AG09309 (cell line): Measurements from ENCODE around the gene DCPS.

Experiments used
- DNase-seq: peaks from one replicate; pipeline ENCODE4 v3.0.0-alpha.2; 2010; ENCODE audit warnings: low read depth
- H3K4me3 ChIP-seq: 2 replicates; pipeline ENCODE4 v1.5.1; 2011; ENCODE audit warnings: mild to moderate bottlenecking, low read depth, low read length, moderate library complexity; ENCODE audit not compliant: control insufficient read depth
- TF ChIP-seq, protein P1 (sequence below): IDR thresholded peaks from 2 replicates; pipeline ENCODE4 v1.5.1; 2011; ENCODE audit warnings: mild to moderate bottlenecking, low read depth, low read length, inconsistent platforms; ENCODE audit not compliant: insufficient read depth, control insufficient read depth; ENCODE audit errors: missing control alignments

Gene DCPS

DNA sequence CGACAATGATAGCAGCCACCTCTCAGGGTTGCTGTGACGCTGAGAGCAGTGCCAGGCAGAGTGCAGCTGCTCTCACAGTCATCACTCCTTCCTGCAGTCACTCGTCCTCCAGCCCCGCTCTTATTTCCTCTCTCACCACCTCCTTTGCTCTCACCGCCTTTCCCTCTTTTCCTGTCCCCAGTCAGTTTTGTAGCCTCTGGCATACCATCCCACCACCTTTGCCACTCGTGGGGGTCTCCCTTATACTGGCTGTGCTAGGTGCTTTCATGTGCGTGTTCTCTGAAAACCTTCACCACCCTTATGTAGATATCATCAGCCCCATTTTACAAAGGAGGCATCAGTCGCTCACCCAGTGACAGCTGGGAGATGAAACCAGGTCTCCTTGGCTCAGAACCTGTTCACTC is 32.3 kb downstream of the DCPS start:
- no peak for DNase-seq
- TF ChIP-seq, protein P1, sequence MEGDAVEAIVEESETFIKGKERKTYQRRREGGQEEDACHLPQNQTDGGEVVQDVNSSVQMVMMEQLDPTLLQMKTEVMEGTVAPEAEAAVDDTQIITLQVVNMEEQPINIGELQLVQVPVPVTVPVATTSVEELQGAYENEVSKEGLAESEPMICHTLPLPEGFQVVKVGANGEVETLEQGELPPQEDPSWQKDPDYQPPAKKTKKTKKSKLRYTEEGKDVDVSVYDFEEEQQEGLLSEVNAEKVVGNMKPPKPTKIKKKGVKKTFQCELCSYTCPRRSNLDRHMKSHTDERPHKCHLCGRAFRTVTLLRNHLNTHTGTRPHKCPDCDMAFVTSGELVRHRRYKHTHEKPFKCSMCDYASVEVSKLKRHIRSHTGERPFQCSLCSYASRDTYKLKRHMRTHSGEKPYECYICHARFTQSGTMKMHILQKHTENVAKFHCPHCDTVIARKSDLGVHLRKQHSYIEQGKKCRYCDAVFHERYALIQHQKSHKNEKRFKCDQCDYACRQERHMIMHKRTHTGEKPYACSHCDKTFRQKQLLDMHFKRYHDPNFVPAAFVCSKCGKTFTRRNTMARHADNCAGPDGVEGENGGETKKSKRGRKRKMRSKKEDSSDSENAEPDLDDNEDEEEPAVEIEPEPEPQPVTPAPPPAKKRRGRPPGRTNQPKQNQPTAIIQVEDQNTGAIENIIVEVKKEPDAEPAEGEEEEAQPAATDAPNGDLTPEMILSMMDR = no peak
- H3K4me3 ChIP-seq = no peak overlapping the region

DNA sequence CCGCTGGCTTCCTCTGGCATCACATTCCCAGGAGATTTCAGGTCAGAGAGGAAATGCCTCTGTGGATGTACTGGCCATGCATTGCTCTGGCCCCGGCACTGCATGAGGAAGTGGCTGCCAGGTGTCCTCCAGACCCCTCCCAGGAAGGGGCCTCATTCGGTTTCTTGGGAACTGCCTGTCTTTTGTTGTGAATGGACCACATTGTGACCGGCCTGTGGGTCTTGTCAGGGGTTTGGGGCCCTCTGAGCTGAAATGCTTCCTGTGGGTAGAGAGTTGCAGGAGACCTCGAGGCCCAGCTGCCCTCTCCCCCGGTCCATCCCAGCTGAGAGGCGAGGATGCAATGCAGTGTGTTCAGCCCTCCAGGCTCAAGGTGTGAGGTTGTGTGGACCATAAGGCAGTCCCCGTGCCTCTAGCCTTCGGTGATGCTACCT is 32.8 kb downstream of the DCPS start:
- no peak for DNase-seq
- no peak overlapping the region for H3K4me3 ChIP-seq
- TF ChIP-seq, protein P1 = no peak

DNA sequence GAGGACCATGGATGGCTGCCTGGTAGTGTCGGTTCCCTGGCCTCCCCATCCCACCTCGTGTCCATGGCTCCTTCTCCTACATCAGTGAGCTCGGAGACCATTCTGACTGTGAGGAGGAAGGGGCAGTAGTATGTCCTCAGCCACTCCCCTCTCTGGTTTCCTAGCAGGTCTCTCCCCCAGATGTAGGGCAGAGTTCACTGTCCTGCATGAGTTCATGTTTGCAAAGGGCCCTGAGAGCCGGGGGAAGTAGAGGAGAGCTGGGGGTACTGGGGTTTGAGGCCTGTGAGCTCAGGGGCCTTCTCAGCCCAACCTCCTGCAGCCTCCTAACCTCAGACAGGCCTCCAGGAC is 33.2 kb downstream of the DCPS start:
- no peak for DNase-seq
- TF ChIP-seq, protein P1 = no peak
- H3K4me3 ChIP-seq = no peak overlapping the region

DNA sequence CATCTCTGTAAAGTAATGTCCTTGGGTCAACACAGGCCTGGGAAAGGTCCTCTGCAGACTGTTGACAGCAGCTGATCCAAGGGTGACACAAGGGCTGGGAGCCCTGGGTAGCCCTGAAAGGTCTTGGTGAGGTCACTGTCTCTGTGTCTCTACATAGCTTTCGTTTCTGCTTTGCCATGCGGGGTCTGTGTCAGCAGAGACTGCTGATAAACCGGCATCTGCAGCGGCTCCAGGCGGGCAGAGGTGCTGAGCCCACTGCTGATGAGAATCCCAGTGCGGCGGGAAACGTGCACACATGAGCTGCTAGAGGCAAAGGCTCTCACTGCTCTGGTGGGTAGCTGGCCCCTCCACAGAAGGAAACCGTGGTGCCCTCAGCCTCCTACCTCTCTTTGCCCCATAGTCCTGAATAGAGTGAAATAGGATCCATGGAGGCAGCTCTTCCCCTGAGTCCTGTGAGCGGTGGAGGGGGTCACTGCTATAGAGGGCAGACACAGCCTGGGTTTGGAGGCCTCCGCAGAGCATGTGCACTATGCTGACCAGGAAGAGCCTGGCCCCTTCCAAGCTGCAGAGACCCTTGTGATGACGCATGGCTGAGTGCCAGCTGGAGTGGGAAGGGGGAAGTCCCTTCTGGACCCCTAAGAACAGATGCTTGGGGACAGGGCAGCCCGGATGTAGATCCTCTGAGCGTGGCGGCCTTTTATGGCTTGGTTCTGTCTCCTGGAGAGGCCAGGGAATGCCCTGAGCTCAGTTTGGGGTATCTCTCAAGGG is 33.8 kb downstream of the DCPS start:
- DNase-seq = no peak
- H3K4me3 ChIP-seq = no peak overlapping the region
- TF ChIP-seq, protein P1 = no peak

DNA sequence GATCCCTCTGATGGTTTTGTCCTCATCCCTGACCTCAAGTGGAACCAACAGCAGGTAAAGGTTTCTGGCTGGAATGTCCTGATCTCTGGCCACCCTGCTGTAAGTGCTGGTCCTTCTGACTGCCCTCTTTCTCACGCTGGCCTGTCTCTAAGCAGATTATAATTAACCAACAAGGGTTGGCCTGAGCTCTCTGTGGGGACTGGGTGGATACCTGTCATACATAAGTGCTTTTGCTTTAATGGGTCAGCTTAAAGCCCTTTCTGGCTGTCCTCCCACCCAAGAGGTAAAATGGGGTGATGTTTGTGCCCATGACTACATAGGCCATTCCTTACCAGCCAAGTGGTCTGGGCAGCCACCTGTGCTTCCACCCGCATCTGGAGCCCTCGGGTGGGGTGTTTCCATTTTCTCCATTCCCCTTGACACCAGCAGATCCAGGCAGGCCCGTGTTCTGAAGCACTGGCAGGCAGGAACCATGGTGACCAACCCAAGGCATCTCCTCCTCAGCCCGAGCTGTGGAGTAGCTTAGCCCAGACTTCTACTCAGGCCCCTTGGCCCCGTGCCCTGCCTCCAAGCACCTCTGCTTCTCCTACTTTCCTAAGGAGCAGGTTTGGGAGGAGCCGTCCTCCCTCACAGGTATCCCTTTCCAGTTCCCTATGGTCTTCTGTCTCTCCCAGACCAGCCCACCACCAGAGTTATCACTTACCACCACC is 34.6 kb downstream of the DCPS start:
- no peak for DNase-seq
- H3K4me3 ChIP-seq = no peak overlapping the region
- TF ChIP-seq, protein P1 = no peak

DNA sequence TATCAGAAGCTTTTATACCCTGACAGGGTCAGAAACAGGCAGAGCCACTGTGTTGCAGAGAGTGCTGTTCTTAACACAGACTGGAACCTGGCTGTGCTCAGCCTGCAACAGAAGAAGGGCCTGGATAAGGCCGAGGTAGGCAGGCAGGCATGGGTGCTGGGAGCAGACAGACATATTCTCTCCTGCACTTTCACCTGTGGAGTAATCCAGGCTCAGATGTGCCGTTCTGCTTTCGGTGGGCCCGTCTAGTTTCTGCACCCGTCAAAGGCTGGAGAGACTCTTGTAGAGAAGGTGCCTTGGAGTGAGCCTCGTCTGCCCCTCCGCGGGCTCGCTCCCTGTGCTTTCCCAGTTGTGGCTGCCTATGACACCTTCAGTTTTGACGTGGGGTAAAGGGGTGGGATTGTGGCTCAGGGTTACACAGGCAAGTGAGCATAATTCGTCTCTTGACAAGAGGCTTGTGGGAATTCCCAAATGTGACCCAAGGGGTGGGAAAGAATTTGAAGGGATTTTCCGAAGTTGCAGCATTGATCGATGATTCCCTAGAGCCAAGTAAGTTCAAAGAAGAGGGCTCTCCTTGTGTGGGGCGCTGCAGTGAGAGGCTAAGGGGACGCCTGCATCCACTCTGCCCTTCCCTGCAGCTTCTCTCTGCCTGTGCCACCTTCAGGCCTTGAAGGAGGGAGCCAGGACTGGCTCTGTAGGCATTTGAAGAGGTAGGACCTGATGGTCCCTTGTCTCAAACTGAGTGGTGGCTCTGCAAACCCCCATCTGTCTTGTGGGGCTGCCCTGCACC is 35.4 kb downstream of the DCPS start:
- no peak overlapping the region for H3K4me3 ChIP-seq
- TF ChIP-seq, protein P1 = no peak
- no peak for DNase-seq
